ENCODE results near the gene RBMS1. TPM values are rescaled to one million over a fixed set of nuclear protein-coding genes. Genes with fewer than 3 reads are reported as not detected.
A peak's percentile ranks its signal among the peaks of the same experiment; 100 is the strongest.

RBMS1 gene
- total RNA-seq (2014; rRNA removed): 101 and 118 TPM in 2 replicates
- 45.4 TPM for polyA plus RNA-seq (2012)

DNA sequence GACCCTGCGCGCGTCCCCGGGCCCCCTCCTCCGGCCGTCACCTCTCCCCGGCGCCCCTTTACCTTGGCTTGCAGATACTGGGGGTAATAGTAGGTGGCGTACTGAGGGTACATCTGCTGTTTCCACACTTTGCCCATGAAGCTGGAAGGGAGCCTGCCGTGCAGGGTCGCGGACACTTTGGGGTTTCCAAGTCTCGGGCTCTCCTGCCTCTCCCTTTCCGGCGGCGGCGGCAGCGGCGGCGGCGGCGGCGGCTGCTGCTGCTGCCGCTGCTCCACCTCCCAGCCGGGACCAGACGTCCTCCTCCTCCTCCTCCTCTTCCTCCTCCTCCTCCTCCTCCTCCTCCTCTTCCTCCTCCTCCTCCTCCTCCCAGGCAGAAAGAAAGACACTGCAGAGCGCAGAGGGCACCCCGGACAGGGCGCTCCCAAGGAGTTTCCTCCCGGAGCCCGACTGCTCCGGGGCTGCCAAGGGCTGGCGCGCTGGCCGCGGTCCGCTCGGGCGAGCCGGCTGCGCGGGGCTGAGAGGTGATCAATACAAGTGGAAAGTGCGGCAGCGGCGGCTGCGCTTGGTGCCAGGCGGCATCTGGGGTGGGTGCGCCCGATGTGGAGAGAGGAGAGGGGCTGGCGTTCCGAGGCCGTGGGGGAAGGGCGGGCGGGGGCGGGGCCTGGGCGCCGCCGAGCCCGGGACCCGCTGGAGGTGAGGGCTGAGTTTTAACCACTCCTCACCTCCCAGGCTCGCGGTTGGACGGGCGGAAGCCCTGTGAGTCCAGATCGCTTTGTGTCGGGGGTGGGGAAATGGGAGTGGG, at the start of gene RBMS1:
RBMS1 (minus strand) TSS at position 581 of the 802 bp plus-strand sequence; CDS start at position 137, 444 bp downstream.
- DNase-seq (ENCODE audit: low read depth): peak; percentile 57

DNA sequence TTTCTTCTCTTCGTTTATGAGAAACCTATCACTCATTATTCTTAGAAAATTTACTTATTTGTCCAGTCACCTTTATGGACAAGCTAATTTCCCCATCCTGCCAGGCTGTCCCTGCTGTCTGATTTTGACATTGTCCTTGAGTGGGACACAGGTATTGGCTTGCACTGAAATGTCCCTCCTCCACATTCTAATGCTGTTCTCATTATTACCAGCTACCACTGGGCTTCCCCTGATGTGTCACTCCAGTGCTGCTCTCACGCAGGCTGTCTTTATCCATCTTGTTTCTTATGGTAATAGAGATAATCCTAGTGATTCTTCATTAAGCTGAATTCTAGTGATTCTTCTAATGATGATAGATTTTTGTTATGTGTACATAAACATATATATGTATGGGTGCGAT, 48.1 kb upstream of the RBMS1 start:
- no peak for DNase-seq (ENCODE audit: low read depth)

DNA sequence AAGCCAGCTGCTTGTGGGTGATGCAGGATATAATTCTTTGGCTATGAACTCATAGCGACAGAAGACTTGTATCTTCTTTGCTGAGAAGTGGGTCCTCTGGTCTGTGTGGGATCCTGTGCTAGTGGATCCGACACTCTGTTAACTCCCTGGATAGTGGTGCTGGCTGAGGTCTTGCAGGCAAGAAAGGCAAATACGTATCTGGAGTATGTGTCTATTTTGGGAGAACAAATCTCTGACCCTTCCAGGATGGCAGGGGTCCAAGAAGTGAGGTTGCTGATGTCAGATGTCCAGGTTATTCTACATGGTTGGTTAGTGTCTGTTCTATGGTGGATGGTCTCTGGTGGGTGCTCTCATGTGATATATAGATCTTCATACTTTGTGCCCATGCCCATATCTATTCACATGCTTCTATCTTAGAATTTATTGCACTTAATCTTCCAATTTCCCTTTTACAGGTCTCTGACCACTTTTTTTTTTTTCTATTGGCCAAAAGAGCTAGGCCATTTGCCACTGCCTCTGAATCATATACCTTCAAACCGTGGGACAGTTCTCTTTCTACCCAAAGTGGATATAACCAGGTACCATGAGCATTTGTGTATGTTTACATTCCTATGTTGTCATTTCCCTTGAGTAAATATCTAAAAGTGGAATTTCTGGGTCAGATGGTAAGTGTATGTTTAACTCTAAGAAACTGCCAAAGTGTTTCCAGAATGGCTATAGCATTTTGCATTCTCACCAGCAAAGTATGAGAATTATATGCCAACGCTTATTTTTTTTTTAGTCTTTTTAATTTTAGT, 45.1 kb upstream of the RBMS1 start:
- DNase-seq (ENCODE audit: low read depth): no peak

DNA sequence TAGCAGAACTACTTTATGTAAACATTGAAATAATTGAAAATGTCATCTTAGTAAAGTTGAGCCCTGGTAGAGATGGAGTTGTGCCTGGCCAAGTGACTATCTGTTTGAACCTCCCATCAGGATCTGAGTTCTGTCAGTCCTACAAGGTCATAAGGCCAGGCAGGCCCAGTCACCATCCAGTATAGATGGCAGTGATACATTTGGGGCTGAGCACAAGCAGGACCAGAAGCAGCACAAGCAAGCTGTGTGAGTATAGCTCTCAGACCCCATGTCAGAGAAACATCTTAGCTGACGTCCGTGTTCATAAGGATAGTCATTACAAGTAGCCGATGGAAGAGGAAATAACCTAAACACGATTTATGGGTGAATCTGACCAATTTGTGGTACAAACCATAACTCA, 44.5 kb upstream of the RBMS1 start:
- no peak for DNase-seq (ENCODE audit: low read depth)

DNA sequence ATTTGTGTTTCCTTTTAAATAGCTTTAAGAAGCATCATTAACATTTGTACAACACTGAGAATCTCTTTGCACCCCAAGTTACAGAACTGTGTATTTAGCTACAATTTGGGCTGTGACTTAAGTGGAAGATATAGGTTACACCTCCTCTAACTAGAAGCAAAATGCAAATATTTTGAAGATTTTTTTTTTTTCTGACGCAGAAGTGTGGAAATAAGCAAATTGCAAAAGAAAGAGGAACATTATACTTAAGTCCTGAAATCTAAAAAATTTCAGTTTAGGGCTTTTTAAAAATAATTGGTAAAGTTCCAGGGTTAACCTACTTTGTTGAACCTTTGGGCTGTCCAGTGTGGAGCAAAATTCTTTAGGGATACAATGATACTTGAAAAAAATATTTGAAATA, 41.4 kb upstream of the RBMS1 start:
- no peak for DNase-seq (ENCODE audit: low read depth)

GRCh38 chr2:160534249-160534648, 40.6 kb upstream of the RBMS1 start:
- DNase-seq (ENCODE audit: low read depth): no peak

GRCh38 chr2:160533482-160533881, 39.9 kb upstream of the RBMS1 start:
- DNase-seq (ENCODE audit: low read depth): no peak

GRCh38 chr2:160532388-160532787, 38.8 kb upstream of the RBMS1 start:
- no peak for DNase-seq (ENCODE audit: low read depth)

GRCh38 chr2:160522951-160523710, 29.5 kb upstream of the RBMS1 start:
- DNase-seq (ENCODE audit: low read depth): peak; percentile 83

DNA sequence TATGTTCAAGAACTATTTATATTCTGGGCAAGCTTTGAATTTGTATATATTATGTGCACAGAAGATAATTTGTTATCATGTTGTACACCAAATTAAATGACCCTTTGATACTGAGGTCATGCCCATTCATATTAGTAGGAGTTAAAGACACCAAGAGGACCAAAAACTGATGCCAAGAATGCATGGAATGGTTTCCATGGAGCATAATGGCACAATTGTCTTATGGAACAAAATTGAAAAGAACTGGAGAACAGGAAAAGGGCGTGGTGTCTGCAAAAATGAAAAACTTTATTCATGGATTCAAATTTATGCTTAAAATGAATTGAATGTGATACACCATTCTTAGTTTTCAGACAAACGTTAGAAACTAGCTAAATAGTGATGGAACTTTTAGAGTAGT, 24.1 kb upstream of the RBMS1 start:
- no peak for DNase-seq (ENCODE audit: low read depth)

GRCh38 chr2:160516547-160517365, 23.1 kb upstream of the RBMS1 start:
- DNase-seq (ENCODE audit: low read depth): peak; percentile 73

DNA sequence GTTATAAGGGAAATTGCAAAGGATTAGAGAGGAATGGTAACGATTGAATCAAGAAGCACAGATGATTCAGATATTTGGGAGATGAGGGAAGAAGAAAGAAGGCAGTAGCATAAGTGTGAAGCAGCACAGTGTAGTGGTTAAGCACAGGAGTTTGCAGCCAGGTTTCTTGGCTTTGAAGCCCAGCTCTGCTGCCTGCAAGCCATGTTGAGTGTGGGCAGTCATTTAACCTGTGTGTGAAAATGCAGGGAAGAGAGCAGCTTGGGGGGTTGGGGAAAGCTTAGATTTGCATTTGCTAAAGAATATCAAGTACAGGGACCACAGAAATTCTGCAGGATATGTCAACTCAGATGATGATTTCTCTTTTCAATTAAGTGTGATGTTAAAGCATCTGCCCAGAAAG, 21.5 kb upstream of the RBMS1 start:
- no peak for DNase-seq (ENCODE audit: low read depth)

- DNase-seq (ENCODE audit: low read depth): no peak
Measured at GRCh38 chr2:160513120-160513519, 19.5 kb upstream of the RBMS1 start.

DNA sequence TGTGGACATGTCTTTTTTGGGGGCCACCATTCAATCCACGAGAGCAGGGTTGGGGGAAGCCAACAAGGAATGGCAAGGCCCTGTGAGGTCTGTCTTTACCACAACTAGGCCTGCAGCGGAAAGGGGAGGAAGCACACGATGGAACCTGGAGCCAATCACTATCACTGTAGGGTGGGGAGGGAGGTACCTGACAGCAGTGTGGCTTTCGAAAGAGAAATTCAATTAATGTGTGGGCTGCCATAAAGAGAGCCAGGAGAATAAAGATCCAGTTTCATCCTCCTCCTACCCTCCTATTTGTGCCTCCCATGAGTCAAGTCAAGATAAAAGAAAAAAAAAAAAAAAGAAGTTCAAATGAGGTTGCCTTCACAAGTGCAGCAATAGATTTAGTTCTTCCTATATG, 18.9 kb upstream of the RBMS1 start:
- DNase-seq (ENCODE audit: low read depth): no peak

GRCh38 chr2:160510617-160511016, 17.0 kb upstream of the RBMS1 start:
- peak; percentile 33 for DNase-seq (ENCODE audit: low read depth)

DNA sequence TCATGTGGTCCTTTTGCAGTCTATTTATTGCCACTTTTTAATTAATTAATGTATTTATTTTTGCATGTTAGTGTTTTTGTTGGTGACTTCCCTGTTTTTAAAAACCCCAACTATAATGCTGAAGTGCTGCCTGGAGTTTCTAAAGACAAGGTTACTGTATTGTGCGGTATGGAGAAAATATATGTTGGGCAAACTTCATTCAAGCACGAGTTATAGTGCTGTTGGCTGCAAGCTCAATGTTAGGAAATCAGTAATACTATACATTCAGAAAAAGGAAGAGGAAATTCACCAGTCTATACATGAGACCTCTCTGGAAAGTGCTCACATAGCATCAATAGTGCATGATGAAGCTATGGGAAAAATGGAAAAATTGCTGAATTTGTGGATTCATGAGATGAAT, 15.4 kb upstream of the RBMS1 start:
- no peak for DNase-seq (ENCODE audit: low read depth)

- no peak for DNase-seq (ENCODE audit: low read depth)
Measured at GRCh38 chr2:160507464-160507863, 13.9 kb upstream of the RBMS1 start.

DNA sequence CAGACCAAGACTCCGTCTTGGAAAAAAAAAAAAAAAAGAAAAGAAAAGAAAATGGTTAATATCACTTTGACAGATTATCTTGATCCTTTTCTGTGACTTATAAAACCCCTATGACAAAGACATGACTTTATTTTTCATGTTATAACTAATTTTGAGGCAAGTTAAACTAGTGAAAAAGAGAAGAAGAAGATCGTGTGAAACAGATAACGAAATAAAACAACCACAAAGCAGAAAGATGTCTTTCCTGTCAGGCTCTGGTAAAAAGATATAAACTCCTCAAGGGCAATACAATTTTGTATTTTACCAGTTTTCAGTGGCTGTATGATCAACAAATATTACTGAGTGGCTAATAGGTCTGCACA, 13.4 kb upstream of the RBMS1 start:
- no peak for DNase-seq (ENCODE audit: low read depth)

GRCh38 chr2:160506371-160507045, 12.9 kb upstream of the RBMS1 start:
- DNase-seq (ENCODE audit: low read depth): no peak

GRCh38 chr2:160505256-160505655, 11.6 kb upstream of the RBMS1 start:
- DNase-seq (ENCODE audit: low read depth): no peak

GRCh38 chr2:160502478-160502877, 8.9 kb upstream of the RBMS1 start:
- no peak for DNase-seq (ENCODE audit: low read depth)
